ENCODE measurements around the gene REXO4. TPM values are rescaled to one million over a fixed set of nuclear protein-coding genes. Genes with fewer than 3 reads are reported as not detected.

REXO4 gene
- total and polyA plus RNA-seq, 5 donors = 10.5 to 16.3 (median 14.6) TPM

DNA sequence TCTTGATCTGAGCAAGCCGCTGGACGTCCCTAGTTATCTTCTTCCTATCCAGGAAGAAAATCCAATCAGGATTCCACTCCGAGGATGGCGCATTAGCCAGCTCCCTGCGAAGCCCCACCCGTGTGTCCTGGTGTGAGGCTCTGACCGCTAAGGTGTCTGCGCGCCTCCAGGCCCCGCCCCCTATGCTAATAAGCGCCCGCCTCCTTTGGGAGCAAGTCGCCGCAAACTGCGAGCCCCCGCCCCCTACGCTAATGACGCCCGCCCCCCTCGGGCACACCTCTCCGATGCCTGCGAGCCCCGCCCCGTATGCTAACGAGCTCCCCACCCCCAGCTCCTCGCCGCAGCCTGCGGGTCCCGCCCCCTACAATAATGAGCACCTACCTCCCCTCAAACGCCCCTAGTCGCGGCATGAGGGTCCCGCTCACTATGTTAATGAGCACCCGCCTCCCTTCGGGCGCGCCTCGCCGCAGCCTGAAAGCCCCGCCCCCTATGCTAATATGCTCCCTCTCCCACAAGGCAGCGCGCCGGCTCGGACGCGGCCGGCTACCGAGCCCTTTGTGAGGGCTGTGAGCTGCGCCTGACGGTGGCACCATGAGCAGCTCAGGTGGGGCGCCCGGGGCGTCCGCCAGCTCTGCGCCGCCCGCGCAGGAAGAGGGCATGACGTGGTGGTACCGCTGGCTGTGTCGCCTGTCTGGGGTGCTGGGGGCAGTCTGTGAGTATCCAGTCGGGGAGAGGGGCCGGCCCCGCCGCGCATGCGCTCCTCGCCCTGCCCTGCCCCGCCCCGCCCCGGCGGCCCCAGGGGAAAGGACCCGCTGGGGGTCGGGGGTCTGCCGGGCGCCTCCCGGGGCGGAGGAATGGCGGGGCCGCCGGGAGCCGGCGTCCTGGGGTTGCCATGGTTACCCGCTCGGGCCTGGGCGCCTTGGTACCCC is 41.9 kb upstream of the REXO4 start, which contains the start of gene CACFD1:
TSS of gene CACFD1 (plus strand) at position 503 of the 929 bp plus-strand sequence. CDS start at position 592, 89 bp downstream.
- DNase-seq (peak; percentile 97 to 99 (median 99)), ATAC-seq (peak; percentile 94 to 95)
- H3K27me3 ChIP-seq (ENCODE audit: control insufficient read depth, insufficient read depth) = no peaks in the 10 kb centered on the region
- peaks cover 3% of the 10 kb centered on the region for H3K4me1 ChIP-seq (ENCODE audit: control insufficient read depth, insufficient read depth, low read length)
- H3K4me3 ChIP-seq (ENCODE audit: low read length) = peak within 1 kb of the TSS; percentile 80
- intact Hi-C loops (cut with DNase I) = loop anchor here in 1 of 4 donors (10.0 kb wide), 1 partner anchor 45 kb away; the partner anchor contains the start of gene REXO4
- WGBS = under 1% methylated on average over 86 of the region's 86 CpGs
- no peaks in the 10 kb centered on the region for H3K9me3 ChIP-seq (ENCODE audit: control insufficient read depth, low read length)
- peak within 1 kb of the TSS; percentile 88 for H3K27ac ChIP-seq (ENCODE audit: low read length)

DNA sequence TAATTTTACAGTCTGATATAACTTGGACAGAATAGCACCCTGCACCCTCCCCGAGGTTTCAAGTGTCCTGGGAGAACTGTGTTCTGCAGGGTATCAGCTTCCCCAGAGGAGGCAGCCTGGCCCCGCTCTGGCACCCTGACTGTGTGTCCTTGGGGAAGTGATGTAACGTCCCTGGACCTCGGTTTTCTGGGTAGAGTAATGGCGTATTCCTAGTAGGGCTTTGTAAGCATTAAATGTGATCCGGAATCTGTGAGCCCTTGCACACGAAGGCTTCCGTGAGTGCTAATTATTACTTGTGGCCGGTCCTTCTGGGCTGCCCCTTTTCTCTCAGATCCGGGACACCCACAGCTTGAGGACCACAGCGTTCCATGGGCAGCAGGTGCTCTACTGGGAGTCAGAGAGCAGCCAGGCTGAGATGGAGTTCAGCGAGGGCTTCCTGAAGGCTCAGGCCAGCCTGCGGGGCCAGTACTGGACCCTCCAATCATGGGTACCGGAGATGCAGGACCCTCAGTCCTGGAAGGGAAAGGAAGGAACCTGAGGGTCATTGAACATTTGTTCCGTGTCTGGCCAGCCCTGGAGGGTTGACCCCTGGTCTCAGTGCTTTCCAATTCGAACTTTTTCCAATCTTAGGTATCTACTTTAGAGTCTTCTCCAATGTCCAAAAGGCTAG is 41.0 kb upstream of the REXO4 start:
- peak overlapping the region; percentile 80 for H3K4me3 ChIP-seq (ENCODE audit: low read length)

DNA sequence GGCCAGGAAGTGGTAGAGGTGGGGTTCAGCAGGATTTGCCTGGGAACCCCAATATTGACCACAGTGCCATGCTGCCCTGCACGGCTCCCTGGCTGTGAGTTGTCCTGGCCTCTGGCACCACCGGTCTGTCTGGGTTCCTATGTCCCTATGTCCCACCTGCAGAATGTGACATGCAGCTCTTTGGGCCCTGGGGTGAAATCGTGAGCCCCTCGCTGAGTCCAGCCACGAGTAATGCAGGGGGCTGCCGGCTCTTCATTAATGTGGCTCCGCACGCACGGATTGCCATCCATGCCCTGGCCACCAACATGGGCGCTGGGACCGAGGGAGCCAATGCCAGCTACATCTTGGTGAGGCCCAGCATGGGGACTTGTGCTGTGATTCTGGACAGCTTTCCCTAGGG is 39.9 kb upstream of the REXO4 start:
- H3K4me1 ChIP-seq (ENCODE audit: control insufficient read depth, insufficient read depth, low read length) = peaks cover 3% of the 10 kb centered on the region
- intact Hi-C loops (cut with DNase I) = no loop called here

More for the DNA sequence above, 41.0 kb upstream of the REXO4 start:
- H3K27me3 ChIP-seq (ENCODE audit: control insufficient read depth, insufficient read depth) = no peaks in the 10 kb centered on the region
- DNase-seq (peak in 1 of 3 donors; percentile 42), ATAC-seq (no peak)
- no peaks in the 10 kb centered on the region for H3K9me3 ChIP-seq (ENCODE audit: control insufficient read depth, low read length)
- H3K4me1 ChIP-seq (ENCODE audit: control insufficient read depth, insufficient read depth, low read length) = peaks cover 3% of the 10 kb centered on the region
- 71% methylated on average over 16 of the region's 16 CpGs for WGBS
- H3K27ac ChIP-seq (ENCODE audit: low read length) = no peak overlapping the region
- intact Hi-C loops (cut with DNase I) = no loop called here

DNA sequence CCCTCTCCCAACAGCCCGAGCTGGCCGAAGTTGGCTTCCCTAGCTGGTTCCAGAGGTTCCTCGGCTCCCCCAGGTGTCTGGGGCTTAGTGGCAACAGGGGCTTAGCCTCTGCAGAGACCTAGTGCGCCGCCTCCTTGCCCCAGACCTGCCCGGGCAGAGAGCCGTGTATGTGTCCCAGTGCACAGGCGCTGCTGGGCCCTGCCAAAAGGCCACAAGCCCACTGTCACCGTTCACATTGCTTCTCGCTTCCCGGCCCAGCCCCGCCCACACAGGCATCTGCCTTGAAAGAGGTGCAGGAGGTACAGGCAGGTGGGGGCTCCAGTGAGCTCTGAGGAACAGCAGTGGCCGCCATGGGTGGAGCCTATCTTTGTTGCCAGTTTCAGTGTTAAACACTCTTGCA is 39.4 kb upstream of the REXO4 start:
- no peak overlapping the region for H3K4me3 ChIP-seq (ENCODE audit: low read length)
- H3K27me3 ChIP-seq (ENCODE audit: control insufficient read depth, insufficient read depth) = no peaks in the 10 kb centered on the region
- H3K27ac ChIP-seq (ENCODE audit: low read length) = no peak overlapping the region
- H3K9me3 ChIP-seq (ENCODE audit: control insufficient read depth, low read length) = no peaks in the 10 kb centered on the region
- no peak for ATAC-seq
- WGBS = 88% methylated on average over 13 of the region's 13 CpGs
- H3K4me1 ChIP-seq (ENCODE audit: control insufficient read depth, insufficient read depth, low read length) = peaks cover 3% of the 10 kb centered on the region
- peak in 1 of 3 donors; percentile 39 for DNase-seq
- intact Hi-C loops (cut with DNase I) = no loop called here

More for the DNA sequence above, 39.9 kb upstream of the REXO4 start:
- H3K27ac ChIP-seq (ENCODE audit: low read length) = no peak overlapping the region
- 95% methylated on average over 11 of the region's 11 CpGs for WGBS
- H3K4me3 ChIP-seq (ENCODE audit: low read length) = no peak overlapping the region
- ATAC-seq (no peak), DNase-seq (peak in 1 of 3 donors; percentile 45)
- no peaks in the 10 kb centered on the region for H3K27me3 ChIP-seq (ENCODE audit: control insufficient read depth, insufficient read depth)
- H3K9me3 ChIP-seq (ENCODE audit: control insufficient read depth, low read length) = no peaks in the 10 kb centered on the region

DNA sequence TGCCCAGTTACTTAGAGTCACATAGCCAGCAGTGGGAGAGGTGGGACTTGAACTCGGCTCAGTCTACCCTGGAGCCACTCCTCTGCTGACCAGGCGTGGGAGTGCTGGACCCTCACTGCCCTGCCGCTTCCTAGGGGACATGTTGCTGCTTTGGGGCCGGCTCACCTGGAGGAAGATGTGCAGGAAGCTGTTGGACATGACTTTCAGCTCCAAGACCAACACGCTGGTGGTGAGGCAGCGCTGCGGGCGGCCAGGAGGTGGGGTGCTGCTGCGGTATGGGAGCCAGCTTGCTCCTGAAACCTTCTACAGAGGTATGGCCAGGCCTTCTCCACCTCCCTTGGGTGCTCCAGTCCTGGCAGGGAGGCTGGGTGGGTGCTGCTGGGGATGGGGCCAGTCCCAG is 38.6 kb upstream of the REXO4 start:
- ATAC-seq = no peak
- Histone ChIP-seq H3K4me1 (ENCODE audit: control insufficient read depth, insufficient read depth, low read length) (peaks cover 3% of the 10 kb centered on the region), H3K4me3 (ENCODE audit: low read length) (no peak overlapping the region), H3K9me3 (ENCODE audit: control insufficient read depth, low read length) (no peaks in the 10 kb centered on the region), H3K27ac (ENCODE audit: low read length) (no peak overlapping the region), H3K27me3 (ENCODE audit: control insufficient read depth, insufficient read depth) (no peaks in the 10 kb centered on the region)
- DNase-seq = peak in 1 of 3 donors; percentile 29
- WGBS = 93% methylated on average over 9 of the region's 9 CpGs
- intact Hi-C loops (cut with DNase I) = no loop called here

DNA sequence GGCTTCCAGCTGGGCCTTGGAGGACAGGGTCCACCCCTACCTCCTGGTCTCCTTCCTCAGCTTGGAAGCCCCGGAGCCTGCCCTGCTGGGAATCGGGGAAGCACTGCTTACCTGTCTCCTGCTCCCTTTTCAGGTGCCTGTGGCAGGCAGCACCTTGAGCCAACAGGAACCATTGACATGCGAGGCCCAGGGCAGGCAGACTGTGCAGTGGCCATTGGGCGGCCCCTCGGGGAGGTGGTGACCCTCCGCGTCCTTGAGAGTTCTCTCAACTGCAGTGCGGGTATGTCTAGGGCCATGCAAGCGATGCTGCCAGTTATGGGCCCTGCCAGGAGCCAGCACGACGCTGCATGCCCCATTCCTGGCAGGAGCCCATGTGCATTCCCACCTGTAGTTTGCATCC is 38.1 kb upstream of the REXO4 start:
- Histone ChIP-seq H3K4me3 (ENCODE audit: low read length) (no peak overlapping the region), H3K9me3 (ENCODE audit: control insufficient read depth, low read length) (no peaks in the 10 kb centered on the region), H3K4me1 (ENCODE audit: control insufficient read depth, insufficient read depth, low read length) (peaks cover 3% of the 10 kb centered on the region), H3K27ac (ENCODE audit: low read length) (no peak overlapping the region), H3K27me3 (ENCODE audit: control insufficient read depth, insufficient read depth) (no peaks in the 10 kb centered on the region)
- peak in 1 of 3 donors; percentile 53 for DNase-seq
- intact Hi-C loops (cut with DNase I) = no loop called here
- ATAC-seq = no peak
- 94% methylated on average over 11 of the region's 11 CpGs for WGBS

DNA sequence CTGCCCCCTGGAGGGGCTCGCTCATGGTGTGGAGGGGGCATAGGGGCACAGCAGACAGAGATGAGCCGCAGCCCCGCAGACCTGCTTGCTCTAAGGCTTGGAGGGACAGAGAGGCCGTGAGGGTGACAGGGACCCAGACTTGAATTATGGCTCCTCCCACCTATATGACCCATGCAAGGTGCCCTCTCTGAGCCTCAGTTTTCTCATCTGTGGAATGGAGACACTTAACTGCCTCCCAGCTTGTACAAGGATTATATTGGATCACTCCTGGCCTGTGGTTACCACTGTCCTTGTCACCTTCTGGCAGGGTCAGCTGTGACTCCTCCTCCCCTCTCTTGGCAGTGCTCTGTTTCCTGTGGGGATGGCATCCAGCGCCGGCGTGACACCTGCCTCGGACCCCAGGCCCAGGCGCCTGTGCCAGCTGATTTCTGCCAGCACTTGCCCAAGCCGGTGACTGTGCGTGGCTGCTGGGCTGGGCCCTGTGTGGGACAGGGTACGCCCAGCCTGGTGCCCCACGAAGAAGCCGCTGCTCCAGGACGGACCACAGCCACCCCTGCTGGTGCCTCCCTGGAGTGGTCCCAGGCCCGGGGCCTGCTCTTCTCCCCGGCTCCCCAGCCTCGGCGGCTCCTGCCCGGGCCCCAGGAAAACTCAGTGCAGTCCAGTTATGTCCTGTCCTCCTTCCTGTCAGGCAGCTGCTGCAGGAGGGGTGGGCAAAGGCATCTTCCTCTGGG is 37.3 kb upstream of the REXO4 start:
- DNase-seq = peak in 1 of 3 donors; percentile 35
- WGBS = 86% methylated on average over 20 of the region's 20 CpGs
- intact Hi-C loops (cut with DNase I) = no loop called here
- Histone ChIP-seq H3K4me1 (ENCODE audit: control insufficient read depth, insufficient read depth, low read length) (no peaks in the 10 kb centered on the region), H3K9me3 (ENCODE audit: control insufficient read depth, low read length) (no peaks in the 10 kb centered on the region), H3K27me3 (ENCODE audit: control insufficient read depth, insufficient read depth) (no peaks in the 10 kb centered on the region), H3K27ac (ENCODE audit: low read length) (no peak overlapping the region), H3K4me3 (ENCODE audit: low read length) (no peak overlapping the region)
- no peak for ATAC-seq

DNA sequence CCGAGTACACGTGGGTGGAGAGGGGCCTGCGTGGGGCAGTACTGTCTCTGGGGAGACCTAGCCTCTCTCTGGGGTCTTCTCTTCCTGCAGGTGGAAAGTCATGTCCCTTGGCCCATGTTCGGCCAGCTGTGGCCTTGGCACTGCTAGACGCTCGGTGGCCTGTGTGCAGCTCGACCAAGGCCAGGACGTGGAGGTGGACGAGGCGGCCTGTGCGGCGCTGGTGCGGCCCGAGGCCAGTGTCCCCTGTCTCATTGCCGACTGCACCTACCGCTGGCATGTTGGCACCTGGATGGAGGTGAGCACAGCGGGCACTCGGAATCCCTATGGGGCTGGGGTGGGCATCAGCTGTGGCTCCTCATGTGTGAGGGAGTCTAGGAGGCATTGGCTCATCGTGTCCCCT is 36.5 kb upstream of the REXO4 start:
- Histone ChIP-seq H3K4me1 (ENCODE audit: control insufficient read depth, insufficient read depth, low read length) (no peaks in the 10 kb centered on the region), H3K27ac (ENCODE audit: low read length) (no peak overlapping the region), H3K9me3 (ENCODE audit: control insufficient read depth, low read length) (no peaks in the 10 kb centered on the region), H3K4me3 (ENCODE audit: low read length) (no peak overlapping the region), H3K27me3 (ENCODE audit: control insufficient read depth, insufficient read depth) (no peaks in the 10 kb centered on the region)
- ATAC-seq (no peak), DNase-seq (peak in 1 of 3 donors; percentile 32)
- 83% methylated on average over 19 of the region's 19 CpGs for WGBS
- intact Hi-C loops (cut with DNase I) = no loop called here

DNA sequence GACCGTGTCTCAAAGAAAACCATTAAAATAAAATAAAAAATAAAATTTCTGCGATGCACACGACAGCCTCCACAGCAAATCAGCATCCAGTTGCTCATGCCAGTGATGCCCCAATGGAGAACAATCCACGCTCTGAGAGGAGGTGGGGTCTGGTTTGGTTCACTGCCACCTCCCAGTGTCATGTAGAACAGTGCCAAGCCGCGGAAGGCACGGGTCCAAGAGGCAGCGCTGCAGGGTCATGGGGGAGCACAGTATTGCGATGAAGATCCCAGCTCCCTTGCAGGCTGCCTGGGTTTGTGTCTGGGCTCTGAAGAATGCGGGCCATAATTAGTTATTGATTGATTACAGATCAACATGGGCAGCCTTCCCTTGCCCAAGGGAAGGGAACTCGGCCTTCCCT is 35.8 kb upstream of the REXO4 start:
- no peaks in the 10 kb centered on the region for H3K9me3 ChIP-seq (ENCODE audit: control insufficient read depth, low read length)
- no peaks in the 10 kb centered on the region for H3K4me1 ChIP-seq (ENCODE audit: control insufficient read depth, insufficient read depth, low read length)
- DNase-seq (peak in 1 of 3 donors; percentile 59), ATAC-seq (no peak)
- no peak overlapping the region for H3K27ac ChIP-seq (ENCODE audit: low read length)
- 50% methylated on average over 11 of the region's 11 CpGs for WGBS
- H3K4me3 ChIP-seq (ENCODE audit: low read length) = no peak overlapping the region
- intact Hi-C loops (cut with DNase I) = no loop called here
- H3K27me3 ChIP-seq (ENCODE audit: control insufficient read depth, insufficient read depth) = no peaks in the 10 kb centered on the region

DNA sequence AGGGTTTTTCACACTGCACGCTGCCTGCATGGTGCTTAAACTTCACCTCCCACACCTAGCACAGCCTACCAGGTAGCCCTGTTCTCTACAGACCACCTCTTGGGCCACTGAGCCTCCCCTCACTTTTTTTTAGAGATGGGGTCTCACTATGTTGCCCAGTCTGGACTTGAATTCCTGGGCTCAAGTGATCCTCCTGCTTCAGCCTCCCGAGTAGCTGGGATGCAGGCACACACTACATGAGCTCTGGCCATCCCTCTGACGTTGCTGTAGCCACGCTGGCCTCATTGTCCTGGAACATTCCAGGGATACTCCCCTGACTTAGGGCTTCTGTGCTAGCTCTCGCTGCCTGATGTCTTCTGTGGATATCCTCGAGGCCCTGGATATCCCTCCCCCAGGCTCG is 34.8 kb upstream of the REXO4 start:
- peak in 1 of 3 donors; percentile 2 for DNase-seq
- no peaks in the 10 kb centered on the region for H3K27me3 ChIP-seq (ENCODE audit: control insufficient read depth, insufficient read depth)
- H3K4me3 ChIP-seq (ENCODE audit: low read length) = no peak overlapping the region
- WGBS = 86% methylated on average over 7 of the region's 7 CpGs
- no peak for ATAC-seq
- no peaks in the 10 kb centered on the region for H3K4me1 ChIP-seq (ENCODE audit: control insufficient read depth, insufficient read depth, low read length)
- intact Hi-C loops (cut with DNase I) = no loop called here
- no peak overlapping the region for H3K27ac ChIP-seq (ENCODE audit: low read length)
- no peaks in the 10 kb centered on the region for H3K9me3 ChIP-seq (ENCODE audit: control insufficient read depth, low read length)
